GM23338 (cell line): ENCODE measurements around the gene RAPGEF4. TPM values are rescaled to one million over a fixed set of nuclear protein-coding genes. Genes with fewer than 3 reads are reported as not detected.

ENCODE experiments used
- ATAC-seq: fragments of 200-7000 bp; cut with Tn5 transposase; 3 replicates; pipeline ENCODE4 v1.9.1; 2020
- DNase-seq: peaks from one replicate; pipeline ENCODE4 v3.0.0-alpha.2; 2015; ENCODE audit warnings: low spot score
- H2AFZ ChIP-seq: fragments of 200-600 bp; sonication (generic); 2 replicates; pipeline ENCODE4 v1.8.0; 2016; ENCODE audit warnings: antibody characterized with exemption, mild to moderate bottlenecking, moderate library complexity
- H3F3A ChIP-seq: fragments of 200-600 bp; sonication (generic); replicated peaks from 2 replicates; pipeline ENCODE4 v1.8.0; 2017; ENCODE audit warnings: antibody characterized with exemption, mixed run types, low read depth
- H3K27ac ChIP-seq: fragments of 200-600 bp; sonication (generic); 2 replicates; pipeline ENCODE4 v1.6.1; 2016; ENCODE audit warnings: low read depth
- H3K27me3 ChIP-seq: fragments of 200-600 bp; sonication (generic); 2 replicates; pipeline ENCODE4 v1.8.0; 2016; ENCODE audit warnings: mild to moderate bottlenecking, mixed run types, moderate library complexity; ENCODE audit not compliant: insufficient read depth
- H3K36me3 ChIP-seq: fragments of 200-600 bp; sonication (generic); 2 replicates; pipeline ENCODE4 v1.8.0; 2016; ENCODE audit warnings: mild to moderate bottlenecking; ENCODE audit not compliant: insufficient read depth
- H3K4me1 ChIP-seq: fragments of 200-600 bp; sonication (generic); 2 replicates; pipeline ENCODE4 v1.8.0; 2016; ENCODE audit warnings: mild to moderate bottlenecking, moderate library complexity; ENCODE audit not compliant: insufficient read depth
- H3K4me2 ChIP-seq: fragments of 200-600 bp; sonication (generic); 2 replicates; pipeline ENCODE4 v1.7.1; 2017; ENCODE audit warnings: mixed run types
- H3K4me3 ChIP-seq: fragments of 200-600 bp; sonication (generic); 2 replicates; pipeline ENCODE4 v1.6.1; 2016; ENCODE audit warnings: mixed run types
- H3K79me2 ChIP-seq: fragments of 200-600 bp; sonication (generic); replicated peaks from 2 replicates; pipeline ENCODE4 v1.8.0; 2017; ENCODE audit warnings: mild to moderate bottlenecking; ENCODE audit not compliant: insufficient read depth
- H3K9me2 ChIP-seq: fragments of 200-600 bp; sonication (generic); 2 replicates; pipeline ENCODE4 v1.8.0; 2017; ENCODE audit not compliant: insufficient read depth
- H4K20me1 ChIP-seq: fragments of 200-600 bp; sonication (generic); replicated peaks from 2 replicates; pipeline ENCODE4 v1.8.0; 2017; ENCODE audit warnings: mild to moderate bottlenecking; ENCODE audit not compliant: insufficient read depth
- H3K27ac Mint-ChIP-seq: 2 replicates; pipeline ENCODE4 v1.8.0; 2020; ENCODE audit warnings: inconsistent platforms, mild to moderate bottlenecking, moderate library complexity, mixed read lengths
- H3K27me3 Mint-ChIP-seq: 3 replicates; pipeline ENCODE4 v1.8.0; 2022; ENCODE audit warnings: low read depth, mild to moderate bottlenecking, moderate library complexity, mixed read lengths, inconsistent platforms; ENCODE audit not compliant: insufficient read depth, poor library complexity
- H3K36me3 Mint-ChIP-seq: 3 replicates; pipeline ENCODE4 v1.8.0; 2021; ENCODE audit warnings: low read depth, mild to moderate bottlenecking, inconsistent platforms, moderate library complexity, mixed read lengths
- H3K4me1 Mint-ChIP-seq: 3 replicates; pipeline ENCODE4 v1.8.0; 2020; ENCODE audit warnings: mild to moderate bottlenecking, inconsistent platforms, mixed read lengths
- H3K4me3 Mint-ChIP-seq: 3 replicates; pipeline ENCODE4 v1.8.0; 2021; ENCODE audit warnings: moderate library complexity, mild to moderate bottlenecking, inconsistent platforms, mixed read lengths
- H3K9me3 Mint-ChIP-seq: 3 replicates; pipeline ENCODE4 v1.8.0; 2020; ENCODE audit warnings: moderate library complexity, mild to moderate bottlenecking, inconsistent platforms, mixed read lengths
- CREB1 ChIP-seq: fragments of 250-450 bp; sonication (Bioruptor Pico); IDR thresholded peaks from 2 replicates; pipeline ENCODE4 v1.5.0; 2020; ENCODE audit warnings: low read depth, mild to moderate bottlenecking, moderate library complexity
- EZH2 ChIP-seq: fragments of 200-600 bp; sonication (generic); IDR thresholded peaks from one replicate; pipeline ENCODE4 v1.8.0; 2017; ENCODE audit warnings: antibody characterized with exemption, mild to moderate bottlenecking, low read depth; ENCODE audit not compliant: unreplicated experiment
- EZH2phosphoT487 ChIP-seq: fragments of 200-600 bp; sonication (generic); IDR thresholded peaks from one replicate; pipeline ENCODE4 v1.8.1; 2018; ENCODE audit warnings: antibody characterized with exemption; ENCODE audit not compliant: unreplicated experiment
- JUNB ChIP-seq: IDR thresholded peaks from one replicate; pipeline ENCODE4 v1.6.1; 2016; ENCODE audit warnings: antibody characterized with exemption; ENCODE audit not compliant: unreplicated experiment
- NANOG ChIP-seq: IDR thresholded peaks from 2 replicates; pipeline ENCODE4 v1.6.1; 2016; ENCODE audit warnings: antibody characterized with exemption, borderline replicate concordance
- POLR2AphosphoS5 ChIP-seq: IDR thresholded peaks from 2 replicates; pipeline ENCODE4 v1.6.1; 2016; ENCODE audit warnings: antibody characterized with exemption, low read depth
- STAT1 ChIP-seq: IDR thresholded peaks from one replicate; pipeline ENCODE4 v1.6.1; 2016; ENCODE audit warnings: antibody characterized with exemption; ENCODE audit not compliant: unreplicated experiment
- ZNF114 ChIP-seq: fragments of 250-450 bp; sonication (Bioruptor Pico); IDR thresholded peaks from 2 replicates; pipeline ENCODE4 v1.5.0; 2020; ENCODE audit warnings: mild to moderate bottlenecking, moderate library complexity
- ZNF331 ChIP-seq: fragments of 250-450 bp; sonication (Bioruptor Pico); IDR thresholded peaks from 2 replicates; pipeline ENCODE4 v1.5.0; 2020; ENCODE audit warnings: low read depth, mild to moderate bottlenecking, moderate library complexity
- polyA plus RNA-seq: library from polyadenylated mRNA; unstranded; fragments of >200 nt; fragmentation: Nextera tagmentation; extraction: Ambion mirVana; gene quantifications from 2 replicates; pipeline ENCODE4 v1.2.1, GENCODE V29; 2016
- total RNA-seq: library from RNA; depleted of rRNA; stranded (reverse); fragments of >200 nt; shearing (Covaris generic); gene quantifications from 2 replicates; pipeline ENCODE4 v1.2.3, GENCODE V29; 2014
- TF ChIP-seq, protein P1 (sequence below), 2 experiments: fragments of 200-600 bp in 1 of 2; sonication (generic) in 1 of 2; conservative IDR thresholded peaks; 2 replicates each; pipeline versions ENCODE4 v1.5.1 to v1.6.1; 2016 to 2017; ENCODE audit warnings: antibody characterized with exemption in 2 of 2, low read depth in 2 of 2, mild to moderate bottlenecking in 2 of 2, moderate library complexity in 1 of 2
- TF ChIP-seq, protein P2 (sequence below): IDR thresholded peaks from one replicate; pipeline ENCODE4 v1.6.1; 2018; ENCODE audit warnings: antibody characterized with exemption; ENCODE audit not compliant: unreplicated experiment
- TF ChIP-seq, protein P3 (sequence below): IDR thresholded peaks from 2 replicates; pipeline ENCODE4 v1.6.1; 2016; ENCODE audit warnings: antibody characterized with exemption
- TF ChIP-seq, protein P4 (sequence below): fragments of 250-450 bp; sonication (Bioruptor Pico); IDR thresholded peaks from 2 replicates; pipeline ENCODE4 v1.5.0; 2020; ENCODE audit warnings: mild to moderate bottlenecking, moderate library complexity

The RAPGEF4 gene
- total and polyA plus RNA-seq, 2 experiments from 2014 or later = 1.7 to 4.7 TPM

GRCh38 chr2:172877826-172878225 lies 142.2 kb downstream of the RAPGEF4 start:
- TF ChIP-seq ZNF114 (CRISPR knock-in tag) = no peak
- TF ChIP-seq, protein P1, sequence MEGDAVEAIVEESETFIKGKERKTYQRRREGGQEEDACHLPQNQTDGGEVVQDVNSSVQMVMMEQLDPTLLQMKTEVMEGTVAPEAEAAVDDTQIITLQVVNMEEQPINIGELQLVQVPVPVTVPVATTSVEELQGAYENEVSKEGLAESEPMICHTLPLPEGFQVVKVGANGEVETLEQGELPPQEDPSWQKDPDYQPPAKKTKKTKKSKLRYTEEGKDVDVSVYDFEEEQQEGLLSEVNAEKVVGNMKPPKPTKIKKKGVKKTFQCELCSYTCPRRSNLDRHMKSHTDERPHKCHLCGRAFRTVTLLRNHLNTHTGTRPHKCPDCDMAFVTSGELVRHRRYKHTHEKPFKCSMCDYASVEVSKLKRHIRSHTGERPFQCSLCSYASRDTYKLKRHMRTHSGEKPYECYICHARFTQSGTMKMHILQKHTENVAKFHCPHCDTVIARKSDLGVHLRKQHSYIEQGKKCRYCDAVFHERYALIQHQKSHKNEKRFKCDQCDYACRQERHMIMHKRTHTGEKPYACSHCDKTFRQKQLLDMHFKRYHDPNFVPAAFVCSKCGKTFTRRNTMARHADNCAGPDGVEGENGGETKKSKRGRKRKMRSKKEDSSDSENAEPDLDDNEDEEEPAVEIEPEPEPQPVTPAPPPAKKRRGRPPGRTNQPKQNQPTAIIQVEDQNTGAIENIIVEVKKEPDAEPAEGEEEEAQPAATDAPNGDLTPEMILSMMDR (conservative IDR thresholded peaks at IDR 0.05; ENCODE audit: low read depth in 2 of 2) = no peak
- TF ChIP-seq, protein P2, sequence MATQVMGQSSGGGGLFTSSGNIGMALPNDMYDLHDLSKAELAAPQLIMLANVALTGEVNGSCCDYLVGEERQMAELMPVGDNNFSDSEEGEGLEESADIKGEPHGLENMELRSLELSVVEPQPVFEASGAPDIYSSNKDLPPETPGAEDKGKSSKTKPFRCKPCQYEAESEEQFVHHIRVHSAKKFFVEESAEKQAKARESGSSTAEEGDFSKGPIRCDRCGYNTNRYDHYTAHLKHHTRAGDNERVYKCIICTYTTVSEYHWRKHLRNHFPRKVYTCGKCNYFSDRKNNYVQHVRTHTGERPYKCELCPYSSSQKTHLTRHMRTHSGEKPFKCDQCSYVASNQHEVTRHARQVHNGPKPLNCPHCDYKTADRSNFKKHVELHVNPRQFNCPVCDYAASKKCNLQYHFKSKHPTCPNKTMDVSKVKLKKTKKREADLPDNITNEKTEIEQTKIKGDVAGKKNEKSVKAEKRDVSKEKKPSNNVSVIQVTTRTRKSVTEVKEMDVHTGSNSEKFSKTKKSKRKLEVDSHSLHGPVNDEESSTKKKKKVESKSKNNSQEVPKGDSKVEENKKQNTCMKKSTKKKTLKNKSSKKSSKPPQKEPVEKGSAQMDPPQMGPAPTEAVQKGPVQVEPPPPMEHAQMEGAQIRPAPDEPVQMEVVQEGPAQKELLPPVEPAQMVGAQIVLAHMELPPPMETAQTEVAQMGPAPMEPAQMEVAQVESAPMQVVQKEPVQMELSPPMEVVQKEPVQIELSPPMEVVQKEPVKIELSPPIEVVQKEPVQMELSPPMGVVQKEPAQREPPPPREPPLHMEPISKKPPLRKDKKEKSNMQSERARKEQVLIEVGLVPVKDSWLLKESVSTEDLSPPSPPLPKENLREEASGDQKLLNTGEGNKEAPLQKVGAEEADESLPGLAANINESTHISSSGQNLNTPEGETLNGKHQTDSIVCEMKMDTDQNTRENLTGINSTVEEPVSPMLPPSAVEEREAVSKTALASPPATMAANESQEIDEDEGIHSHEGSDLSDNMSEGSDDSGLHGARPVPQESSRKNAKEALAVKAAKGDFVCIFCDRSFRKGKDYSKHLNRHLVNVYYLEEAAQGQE = no peak
- TF ChIP-seq NANOG = no peak
- no peak for TF ChIP-seq POLR2AphosphoS5
- TF ChIP-seq EZH2phosphoT487 = no peak
- no peak for TF ChIP-seq EZH2
- TF ChIP-seq STAT1 = no peak
- TF ChIP-seq, protein P3, sequence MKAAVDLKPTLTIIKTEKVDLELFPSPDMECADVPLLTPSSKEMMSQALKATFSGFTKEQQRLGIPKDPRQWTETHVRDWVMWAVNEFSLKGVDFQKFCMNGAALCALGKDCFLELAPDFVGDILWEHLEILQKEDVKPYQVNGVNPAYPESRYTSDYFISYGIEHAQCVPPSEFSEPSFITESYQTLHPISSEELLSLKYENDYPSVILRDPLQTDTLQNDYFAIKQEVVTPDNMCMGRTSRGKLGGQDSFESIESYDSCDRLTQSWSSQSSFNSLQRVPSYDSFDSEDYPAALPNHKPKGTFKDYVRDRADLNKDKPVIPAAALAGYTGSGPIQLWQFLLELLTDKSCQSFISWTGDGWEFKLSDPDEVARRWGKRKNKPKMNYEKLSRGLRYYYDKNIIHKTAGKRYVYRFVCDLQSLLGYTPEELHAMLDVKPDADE = no peak
- TF ChIP-seq ZNF331 (CRISPR knock-in tag) = no peak
- no peak for TF ChIP-seq CREB1 (CRISPR knock-in tag)
- TF ChIP-seq JUNB = no peak
- TF ChIP-seq, protein P4, sequence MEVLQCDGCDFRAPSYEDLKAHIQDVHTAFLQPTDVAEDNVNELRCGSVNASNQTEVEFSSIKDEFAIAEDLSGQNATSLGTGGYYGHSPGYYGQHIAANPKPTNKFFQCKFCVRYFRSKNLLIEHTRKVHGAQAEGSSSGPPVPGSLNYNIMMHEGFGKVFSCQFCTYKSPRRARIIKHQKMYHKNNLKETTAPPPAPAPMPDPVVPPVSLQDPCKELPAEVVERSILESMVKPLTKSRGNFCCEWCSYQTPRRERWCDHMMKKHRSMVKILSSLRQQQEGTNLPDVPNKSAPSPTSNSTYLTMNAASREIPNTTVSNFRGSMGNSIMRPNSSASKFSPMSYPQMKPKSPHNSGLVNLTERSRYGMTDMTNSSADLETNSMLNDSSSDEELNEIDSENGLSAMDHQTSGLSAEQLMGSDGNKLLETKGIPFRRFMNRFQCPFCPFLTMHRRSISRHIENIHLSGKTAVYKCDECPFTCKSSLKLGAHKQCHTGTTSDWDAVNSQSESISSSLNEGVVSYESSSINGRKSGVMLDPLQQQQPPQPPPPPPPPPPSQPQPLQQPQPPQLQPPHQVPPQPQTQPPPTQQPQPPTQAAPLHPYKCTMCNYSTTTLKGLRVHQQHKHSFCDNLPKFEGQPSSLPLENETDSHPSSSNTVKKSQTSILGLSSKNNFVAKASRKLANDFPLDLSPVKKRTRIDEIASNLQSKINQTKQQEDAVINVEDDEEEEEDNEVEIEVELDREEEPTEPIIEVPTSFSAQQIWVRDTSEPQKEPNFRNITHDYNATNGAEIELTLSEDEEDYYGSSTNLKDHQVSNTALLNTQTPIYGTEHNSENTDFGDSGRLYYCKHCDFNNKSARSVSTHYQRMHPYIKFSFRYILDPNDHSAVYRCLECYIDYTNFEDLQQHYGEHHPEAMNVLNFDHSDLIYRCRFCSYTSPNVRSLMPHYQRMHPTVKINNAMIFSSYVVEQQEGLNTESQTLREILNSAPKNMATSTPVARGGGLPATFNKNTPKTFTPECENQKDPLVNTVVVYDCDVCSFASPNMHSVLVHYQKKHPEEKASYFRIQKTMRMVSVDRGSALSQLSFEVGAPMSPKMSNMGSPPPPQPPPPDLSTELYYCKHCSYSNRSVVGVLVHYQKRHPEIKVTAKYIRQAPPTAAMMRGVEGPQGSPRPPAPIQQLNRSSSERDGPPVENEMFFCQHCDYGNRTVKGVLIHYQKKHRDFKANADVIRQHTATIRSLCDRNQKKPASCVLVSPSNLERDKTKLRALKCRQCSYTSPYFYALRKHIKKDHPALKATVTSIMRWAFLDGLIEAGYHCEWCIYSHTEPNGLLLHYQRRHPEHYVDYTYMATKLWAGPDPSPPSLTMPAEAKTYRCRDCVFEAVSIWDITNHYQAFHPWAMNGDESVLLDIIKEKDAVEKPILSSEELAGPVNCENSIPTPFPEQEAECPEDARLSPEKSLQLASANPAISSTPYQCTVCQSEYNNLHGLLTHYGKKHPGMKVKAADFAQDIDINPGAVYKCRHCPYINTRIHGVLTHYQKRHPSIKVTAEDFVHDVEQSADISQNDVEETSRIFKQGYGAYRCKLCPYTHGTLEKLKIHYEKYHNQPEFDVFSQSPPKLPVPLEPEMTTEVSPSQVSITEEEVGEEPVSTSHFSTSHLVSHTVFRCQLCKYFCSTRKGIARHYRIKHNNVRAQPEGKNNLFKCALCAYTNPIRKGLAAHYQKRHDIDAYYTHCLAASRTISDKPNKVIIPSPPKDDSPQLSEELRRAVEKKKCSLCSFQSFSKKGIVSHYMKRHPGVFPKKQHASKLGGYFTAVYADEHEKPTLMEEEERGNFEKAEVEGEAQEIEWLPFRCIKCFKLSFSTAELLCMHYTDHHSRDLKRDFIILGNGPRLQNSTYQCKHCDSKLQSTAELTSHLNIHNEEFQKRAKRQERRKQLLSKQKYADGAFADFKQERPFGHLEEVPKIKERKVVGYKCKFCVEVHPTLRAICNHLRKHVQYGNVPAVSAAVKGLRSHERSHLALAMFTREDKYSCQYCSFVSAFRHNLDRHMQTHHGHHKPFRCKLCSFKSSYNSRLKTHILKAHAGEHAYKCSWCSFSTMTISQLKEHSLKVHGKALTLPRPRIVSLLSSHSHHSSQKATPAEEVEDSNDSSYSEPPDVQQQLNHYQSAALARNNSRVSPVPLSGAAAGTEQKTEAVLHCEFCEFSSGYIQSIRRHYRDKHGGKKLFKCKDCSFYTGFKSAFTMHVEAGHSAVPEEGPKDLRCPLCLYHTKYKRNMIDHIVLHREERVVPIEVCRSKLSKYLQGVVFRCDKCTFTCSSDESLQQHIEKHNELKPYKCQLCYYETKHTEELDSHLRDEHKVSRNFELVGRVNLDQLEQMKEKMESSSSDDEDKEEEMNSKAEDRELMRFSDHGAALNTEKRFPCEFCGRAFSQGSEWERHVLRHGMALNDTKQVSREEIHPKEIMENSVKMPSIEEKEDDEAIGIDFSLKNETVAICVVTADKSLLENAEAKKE = no peak
- Histone ChIP-seq H3F3A (no peaks in the 10 kb centered on the region), H3K9me2 (no peaks in the 10 kb centered on the region), H3K4me1 (no peaks in the 10 kb centered on the region), H3K4me2 (no peak overlapping the region), H3K36me3 (no peaks in the 10 kb centered on the region), H4K20me1 (no peaks in the 10 kb centered on the region), H3K4me3 (no peak overlapping the region), H3K79me2 (no peaks in the 10 kb centered on the region), H3K27ac (no peak overlapping the region), H2AFZ (no peak overlapping the region), H3K27me3 (no peaks in the 10 kb centered on the region)
- Mint-ChIP-seq H3K36me3 (no peaks in the 10 kb centered on the region), H3K4me1 (no peaks in the 10 kb centered on the region), H3K27me3 (peaks cover 2% of the 10 kb centered on the region), H3K27ac (no peak overlapping the region), H3K9me3 (peaks cover 9% of the 10 kb centered on the region; the same call in 2 of the 3 replicates), H3K4me3 (no peak overlapping the region)
- DNase-seq (no peak), ATAC-seq (no peak)
